PC-9 (cell line): ENCODE measurements around the gene AMH.

ENCODE experiments used
- EZH2 ChIP-seq: fragments of 200-600 bp; sonication (generic); IDR thresholded peaks from 2 replicates; pipeline ENCODE4 v1.8.0; 2017; ENCODE audit warnings: antibody characterized with exemption, low read depth
- TF ChIP-seq, protein P1 (sequence below): fragments of 200-600 bp; sonication (generic); conservative IDR thresholded peaks from 2 replicates; pipeline ENCODE4 v1.6.1; 2017; ENCODE audit warnings: mixed run types, antibody characterized with exemption, mild to moderate bottlenecking, moderate library complexity

DNA sequence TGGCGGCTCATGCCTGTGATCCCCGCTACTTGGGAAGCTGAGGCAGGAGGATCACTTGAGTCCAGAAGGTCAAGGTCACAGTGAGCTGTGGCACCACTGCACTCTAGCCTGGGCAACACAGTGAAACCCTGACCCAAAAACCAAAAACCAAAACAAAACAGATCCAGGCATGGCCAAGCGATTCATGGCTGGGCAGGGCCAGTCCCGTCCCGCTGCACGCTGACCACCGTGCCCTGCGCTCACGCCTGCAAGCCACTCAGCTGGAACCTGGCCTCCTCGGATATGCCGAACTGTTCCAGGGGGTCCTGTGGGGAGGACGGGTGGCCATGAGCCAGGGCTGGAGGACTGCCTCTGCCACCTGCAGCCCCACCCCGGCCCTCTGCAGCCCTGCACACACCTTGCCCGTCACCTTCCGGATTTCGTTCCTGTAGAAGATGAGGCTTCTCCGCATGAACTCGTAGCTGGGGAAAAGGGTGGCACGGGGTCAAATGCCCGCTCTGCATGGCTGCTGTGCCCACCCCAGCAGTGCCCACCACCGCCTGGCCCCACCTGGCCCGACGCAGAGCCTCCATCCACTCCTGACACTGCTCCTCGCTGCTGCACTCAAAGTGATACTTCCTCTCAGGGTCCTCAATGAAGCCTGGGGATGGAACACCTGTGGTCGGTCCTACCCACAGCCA lies 15.4 kb upstream of the AMH start:
- TF ChIP-seq, protein P1, sequence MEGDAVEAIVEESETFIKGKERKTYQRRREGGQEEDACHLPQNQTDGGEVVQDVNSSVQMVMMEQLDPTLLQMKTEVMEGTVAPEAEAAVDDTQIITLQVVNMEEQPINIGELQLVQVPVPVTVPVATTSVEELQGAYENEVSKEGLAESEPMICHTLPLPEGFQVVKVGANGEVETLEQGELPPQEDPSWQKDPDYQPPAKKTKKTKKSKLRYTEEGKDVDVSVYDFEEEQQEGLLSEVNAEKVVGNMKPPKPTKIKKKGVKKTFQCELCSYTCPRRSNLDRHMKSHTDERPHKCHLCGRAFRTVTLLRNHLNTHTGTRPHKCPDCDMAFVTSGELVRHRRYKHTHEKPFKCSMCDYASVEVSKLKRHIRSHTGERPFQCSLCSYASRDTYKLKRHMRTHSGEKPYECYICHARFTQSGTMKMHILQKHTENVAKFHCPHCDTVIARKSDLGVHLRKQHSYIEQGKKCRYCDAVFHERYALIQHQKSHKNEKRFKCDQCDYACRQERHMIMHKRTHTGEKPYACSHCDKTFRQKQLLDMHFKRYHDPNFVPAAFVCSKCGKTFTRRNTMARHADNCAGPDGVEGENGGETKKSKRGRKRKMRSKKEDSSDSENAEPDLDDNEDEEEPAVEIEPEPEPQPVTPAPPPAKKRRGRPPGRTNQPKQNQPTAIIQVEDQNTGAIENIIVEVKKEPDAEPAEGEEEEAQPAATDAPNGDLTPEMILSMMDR, result no peak
- no peak for TF ChIP-seq EZH2
